ENCODE results near the gene HOXA3.

Gene HOXA3

DNA sequence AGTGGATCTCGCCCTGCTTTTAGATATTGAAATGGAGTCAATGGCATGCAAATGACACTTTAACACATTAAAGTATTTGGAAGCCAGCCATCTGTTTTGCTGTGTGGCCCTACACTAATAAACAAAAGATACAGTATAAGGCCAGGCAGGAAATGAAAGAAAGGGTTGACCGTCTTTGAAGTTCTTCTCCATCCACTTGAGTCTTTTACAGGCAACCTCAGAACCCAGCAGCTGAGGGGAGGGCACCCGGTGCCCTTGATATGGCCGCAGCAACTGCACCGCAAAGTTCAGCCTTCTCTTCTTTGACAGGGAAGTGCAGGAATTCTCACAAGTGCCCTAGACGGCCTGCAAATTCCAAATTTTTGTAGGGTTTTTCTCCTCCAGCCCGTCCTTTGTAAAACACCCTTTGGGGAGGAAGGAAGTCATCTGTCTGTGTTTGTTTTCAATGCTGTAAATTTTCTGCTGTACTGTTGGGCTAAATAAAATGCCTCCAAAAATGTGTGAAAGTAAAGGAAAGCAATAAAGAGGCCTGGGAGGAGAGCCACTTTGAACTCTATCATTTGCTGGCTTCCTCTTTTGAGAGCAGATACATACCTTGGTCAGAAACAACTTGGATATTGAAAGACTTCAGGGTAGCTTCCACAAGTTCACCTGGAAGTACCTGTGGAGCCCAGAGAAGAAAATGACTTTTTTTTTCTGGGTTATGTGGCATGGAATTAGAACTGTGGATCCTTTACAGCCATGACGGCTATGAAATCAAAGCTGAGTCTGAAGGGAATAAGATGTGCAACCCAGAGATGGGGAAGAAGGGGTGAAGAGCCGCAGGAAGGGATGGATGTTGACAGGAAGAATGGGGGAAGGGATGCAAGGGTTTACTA is 60.2 kb downstream of the HOXA3 start:
- no peak overlapping the region for H3K27ac ChIP-seq (ENCODE audit: insufficient read depth in 1 of 2, low read depth in 1 of 2, low read length in 2 of 2, poor library complexity in 1 of 2, severe bottlenecking in 2 of 2)
- H3K27me3 ChIP-seq (replicated peaks in 2 of 5; ENCODE audit: control insufficient read depth in 4 of 5, insufficient read depth in 5 of 5, low read length in 4 of 5) = peaks cover 39 to 98% (median 60%) of the 10 kb centered on the region in 5 experiments
- POLR2A ChIA-PET = interaction anchor here (0.6 kb wide), 1 partner anchor 18 kb away, joined by 5 read pairs; no protein-coding TSS in a partner anchor
- H3K9me3 ChIP-seq (ENCODE audit: control extremely low read depth in 1 of 5, control insufficient read depth in 4 of 5, insufficient read depth in 2 of 5, low read depth in 1 of 5, low read length in 4 of 5) = peaks cover 0 to 2% (median 0%) of the 10 kb centered on the region in 5 experiments
- no peak for DNase-seq
- H3K4me3 ChIP-seq (ENCODE audit: control insufficient read depth in 1 of 7, extremely low read depth in 1 of 7, insufficient read depth in 4 of 7, low read depth in 2 of 7, low read length in 6 of 7) = no peak overlapping the region
- no peaks in the 10 kb centered on the region for H3K36me3 ChIP-seq (ENCODE audit: control insufficient read depth in 4 of 4, insufficient read depth in 4 of 4, low read length in 3 of 4)
- peaks cover 0 to 43% (median 28%) of the 10 kb centered on the region in 4 experiments for H3K4me1 ChIP-seq (ENCODE audit: control extremely low read depth in 1 of 4, control insufficient read depth in 4 of 4, insufficient read depth in 4 of 4, low read length in 3 of 4)
- 14% methylated on average over 8 of the region's 9 CpGs for WGBS (ENCODE audit: insufficient coverage)
- CTCF ChIA-PET = interaction anchor here (0.6 to 1.8 kb wide), 2 partner anchors 11 to 414 kb away, joined by 3 to 5 read pairs; no protein-coding TSS in a partner anchor

DNA sequence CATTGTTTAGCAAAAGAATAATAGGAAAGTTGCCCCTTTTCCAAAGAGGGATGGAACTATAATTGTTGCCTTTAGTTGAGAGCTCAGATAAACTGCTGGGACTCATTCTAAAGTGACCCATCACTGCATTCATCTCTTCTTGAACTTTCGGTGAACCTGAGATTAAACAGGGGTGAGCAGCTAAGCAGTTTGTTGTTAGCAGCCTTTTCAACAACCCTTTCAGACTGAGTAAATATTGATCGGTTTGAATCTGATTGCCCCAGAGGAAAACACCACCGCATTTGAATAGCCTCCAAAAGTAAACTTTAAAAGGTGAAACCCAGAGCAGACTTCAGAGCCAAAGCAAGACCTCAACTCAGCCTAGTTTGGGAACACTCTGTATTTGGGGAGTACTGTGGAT is 61.3 kb downstream of the HOXA3 start:
- Histone ChIP-seq H3K9me3 (ENCODE audit: control extremely low read depth in 1 of 5, control insufficient read depth in 4 of 5, insufficient read depth in 2 of 5, low read depth in 1 of 5, low read length in 4 of 5) (peaks cover 0 to 2% (median 0%) of the 10 kb centered on the region in 5 experiments), H3K27me3 (replicated peaks in 2 of 5; ENCODE audit: control insufficient read depth in 4 of 5, insufficient read depth in 5 of 5, low read length in 4 of 5) (peaks cover 39 to 97% (median 58%) of the 10 kb centered on the region in 5 experiments), H3K4me3 (ENCODE audit: control insufficient read depth in 1 of 7, extremely low read depth in 1 of 7, insufficient read depth in 4 of 7, low read depth in 2 of 7, low read length in 6 of 7) (no peak overlapping the region), H3K27ac (ENCODE audit: insufficient read depth in 1 of 2, low read depth in 1 of 2, low read length in 2 of 2, poor library complexity in 1 of 2, severe bottlenecking in 2 of 2) (no peak overlapping the region), H3K36me3 (ENCODE audit: control insufficient read depth in 4 of 4, insufficient read depth in 4 of 4, low read length in 3 of 4) (no peaks in the 10 kb centered on the region), H3K4me1 (ENCODE audit: control extremely low read depth in 1 of 4, control insufficient read depth in 4 of 4, insufficient read depth in 4 of 4, low read length in 3 of 4) (peaks cover 0 to 33% (median 17%) of the 10 kb centered on the region in 4 experiments)
- 38% methylated on average over 2 of the region's 3 CpGs for WGBS (ENCODE audit: insufficient coverage)
- POLR2A ChIA-PET = no interaction called here
- DNase-seq = no peak
- CTCF ChIA-PET = interaction anchor here (1.4 kb wide), 1 partner anchor 9 kb away, joined by 3 read pairs; no protein-coding TSS in a partner anchor

GRCh38 chr7:27088002-27088922 is 64.1 kb downstream of the HOXA3 start:
- Histone ChIP-seq H3K27me3 (replicated peaks in 2 of 5; ENCODE audit: control insufficient read depth in 4 of 5, insufficient read depth in 5 of 5, low read length in 4 of 5) (peaks cover 27 to 78% (median 48%) of the 10 kb centered on the region in 5 experiments), H3K4me1 (ENCODE audit: control extremely low read depth in 1 of 4, control insufficient read depth in 4 of 4, insufficient read depth in 4 of 4, low read length in 3 of 4) (peaks cover 0 to 20% (median 9%) of the 10 kb centered on the region in 4 experiments), H3K27ac (ENCODE audit: insufficient read depth in 1 of 2, low read depth in 1 of 2, low read length in 2 of 2, poor library complexity in 1 of 2, severe bottlenecking in 2 of 2) (no peak overlapping the region), H3K4me3 (ENCODE audit: control insufficient read depth in 1 of 7, extremely low read depth in 1 of 7, insufficient read depth in 4 of 7, low read depth in 2 of 7, low read length in 6 of 7) (peak overlapping the region in 4 of 7 experiments; percentile 3 to 50 (median 34)), H3K9me3 (ENCODE audit: control extremely low read depth in 1 of 5, control insufficient read depth in 4 of 5, insufficient read depth in 2 of 5, low read depth in 1 of 5, low read length in 4 of 5) (peaks cover 0 to 2% (median 0%) of the 10 kb centered on the region in 5 experiments), H3K36me3 (ENCODE audit: control insufficient read depth in 4 of 4, insufficient read depth in 4 of 4, low read length in 3 of 4) (no peaks in the 10 kb centered on the region)
- DNase-seq = no peak
- POLR2A ChIA-PET = no interaction called here
- WGBS (ENCODE audit: insufficient coverage) = 4% methylated on average over 58 of the region's 68 CpGs
- CTCF ChIA-PET = no interaction called here

DNA sequence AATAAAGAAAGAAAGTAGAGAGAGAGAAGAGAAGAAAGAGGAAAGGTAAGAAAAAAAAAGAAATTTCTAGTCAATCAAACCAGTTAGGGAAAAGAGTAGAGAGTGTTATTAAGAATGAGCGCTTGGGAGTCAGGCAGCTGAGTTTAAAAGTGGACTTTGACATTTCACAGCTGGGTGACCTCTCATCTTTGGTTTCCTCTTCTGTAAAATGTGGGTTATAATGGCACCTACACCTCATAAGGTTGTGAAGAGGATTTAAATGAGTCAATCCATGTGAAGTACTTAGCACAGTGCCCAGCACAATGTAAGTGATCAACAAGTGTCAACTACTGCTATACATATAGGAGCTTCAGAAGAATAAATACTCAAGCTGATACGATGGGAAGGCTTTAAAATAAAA is 68.7 kb downstream of the HOXA3 start:
- no peak for DNase-seq
- no peak overlapping the region for H3K27ac ChIP-seq (ENCODE audit: insufficient read depth in 1 of 2, low read depth in 1 of 2, low read length in 2 of 2, poor library complexity in 1 of 2, severe bottlenecking in 2 of 2)

DNA sequence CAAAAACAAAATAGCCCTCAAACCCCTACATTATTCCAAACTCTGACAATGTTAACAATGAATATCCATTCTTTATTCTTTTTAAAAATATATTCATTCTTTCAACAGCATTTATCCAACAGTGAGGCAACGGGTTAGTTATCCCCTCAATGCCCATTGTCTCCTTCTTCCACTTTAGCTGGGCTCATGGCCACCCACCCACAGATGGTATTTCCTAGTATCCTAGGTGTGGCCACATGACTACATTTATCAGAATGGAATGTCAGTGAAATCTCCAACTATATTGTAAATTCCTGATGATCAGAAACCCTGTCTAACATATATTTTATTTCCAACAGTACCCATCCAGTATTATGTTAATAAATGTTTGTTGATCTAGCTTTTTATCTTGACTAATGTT is 70.2 kb downstream of the HOXA3 start:
- ChIA-PET CTCF (interaction anchor here (1.2 to 2.6 kb wide), 3 partner anchors 8 to 11 kb away, joined by 3 to 6 read pairs (median 5); no protein-coding TSS in a partner anchor), POLR2A (no interaction called here)
- Histone ChIP-seq H3K36me3 (ENCODE audit: control insufficient read depth in 4 of 4, insufficient read depth in 4 of 4, low read length in 3 of 4) (no peaks in the 10 kb centered on the region), H3K27me3 (replicated peaks in 2 of 5; ENCODE audit: control insufficient read depth in 4 of 5, insufficient read depth in 5 of 5, low read length in 4 of 5) (peaks cover 0 to 18% (median 7%) of the 10 kb centered on the region in 5 experiments), H3K4me3 (ENCODE audit: control insufficient read depth in 1 of 7, extremely low read depth in 1 of 7, insufficient read depth in 4 of 7, low read depth in 2 of 7, low read length in 6 of 7) (no peak overlapping the region), H3K4me1 (ENCODE audit: control extremely low read depth in 1 of 4, control insufficient read depth in 4 of 4, insufficient read depth in 4 of 4, low read length in 3 of 4) (no peaks in the 10 kb centered on the region), H3K9me3 (ENCODE audit: control extremely low read depth in 1 of 5, control insufficient read depth in 4 of 5, insufficient read depth in 2 of 5, low read depth in 1 of 5, low read length in 4 of 5) (no peaks in the 10 kb centered on the region), H3K27ac (ENCODE audit: insufficient read depth in 1 of 2, low read depth in 1 of 2, low read length in 2 of 2, poor library complexity in 1 of 2, severe bottlenecking in 2 of 2) (no peak overlapping the region)
- DNase-seq = no peak
- WGBS (ENCODE audit: insufficient coverage) = 100% methylated on average over 1 of the region's 1 CpG

More for the DNA sequence above, 68.7 kb downstream of the HOXA3 start:
- Histone ChIP-seq H3K4me3 (ENCODE audit: control insufficient read depth in 1 of 7, extremely low read depth in 1 of 7, insufficient read depth in 4 of 7, low read depth in 2 of 7, low read length in 6 of 7) (no peak overlapping the region), H3K4me1 (ENCODE audit: control extremely low read depth in 1 of 4, control insufficient read depth in 4 of 4, insufficient read depth in 4 of 4, low read length in 3 of 4) (peaks cover 0 to 9% (median 9%) of the 10 kb centered on the region in 4 experiments), H3K36me3 (ENCODE audit: control insufficient read depth in 4 of 4, insufficient read depth in 4 of 4, low read length in 3 of 4) (no peaks in the 10 kb centered on the region), H3K9me3 (ENCODE audit: control extremely low read depth in 1 of 5, control insufficient read depth in 4 of 5, insufficient read depth in 2 of 5, low read depth in 1 of 5, low read length in 4 of 5) (peaks cover 0 to 1% (median 0%) of the 10 kb centered on the region in 5 experiments), H3K27me3 (replicated peaks in 2 of 5; ENCODE audit: control insufficient read depth in 4 of 5, insufficient read depth in 5 of 5, low read length in 4 of 5) (peaks cover 4 to 32% (median 10%) of the 10 kb centered on the region in 5 experiments)
- 100% methylated on average over 1 of the region's 2 CpGs for WGBS (ENCODE audit: insufficient coverage)
- POLR2A ChIA-PET = interaction anchor here (0.6 kb wide), 1 partner anchor 294 kb away, joined by 5 read pairs; no protein-coding TSS in a partner anchor
- CTCF ChIA-PET = interaction anchor here (0.6 to 2.6 kb wide), 2 partner anchors 10 to 154 kb away, joined by 3 to 6 read pairs; no protein-coding TSS in a partner anchor

DNA sequence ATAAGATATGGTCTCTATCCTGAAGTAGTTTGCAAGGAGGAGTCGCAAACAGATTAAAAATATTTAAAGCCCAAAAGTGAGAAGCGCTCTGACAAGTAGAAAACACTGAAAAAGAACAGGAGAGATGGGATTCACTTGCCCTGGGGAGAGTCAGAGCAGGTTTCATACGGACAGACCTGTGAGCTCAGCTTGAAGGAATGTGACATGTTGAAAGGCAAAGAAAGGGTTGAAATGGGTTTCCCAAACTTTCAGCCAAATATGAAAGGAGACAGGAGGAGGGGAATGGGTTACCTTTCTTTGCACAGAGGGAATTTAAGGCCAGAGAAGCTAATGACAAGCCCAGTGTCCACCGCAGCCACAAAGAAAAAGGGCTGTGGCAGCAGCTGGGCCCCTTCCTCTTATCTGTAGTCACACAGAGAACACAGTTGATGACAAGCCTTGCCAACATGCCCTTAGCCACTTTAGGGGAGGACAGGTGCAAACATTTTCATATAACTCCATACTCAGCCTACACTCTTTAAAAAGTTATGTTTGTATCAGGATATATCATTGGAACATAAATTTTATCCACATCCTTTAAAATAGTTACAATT is 71.4 kb downstream of the HOXA3 start:
- Histone ChIP-seq H3K4me3 (ENCODE audit: control insufficient read depth in 1 of 7, extremely low read depth in 1 of 7, insufficient read depth in 4 of 7, low read depth in 2 of 7, low read length in 6 of 7) (no peak overlapping the region), H3K27me3 (replicated peaks in 2 of 5; ENCODE audit: control insufficient read depth in 4 of 5, insufficient read depth in 5 of 5, low read length in 4 of 5) (peaks cover 0 to 8% (median under 1%) of the 10 kb centered on the region in 5 experiments), H3K36me3 (ENCODE audit: control insufficient read depth in 4 of 4, insufficient read depth in 4 of 4, low read length in 3 of 4) (no peaks in the 10 kb centered on the region), H3K4me1 (ENCODE audit: control extremely low read depth in 1 of 4, control insufficient read depth in 4 of 4, insufficient read depth in 4 of 4, low read length in 3 of 4) (no peaks in the 10 kb centered on the region), H3K9me3 (ENCODE audit: control extremely low read depth in 1 of 5, control insufficient read depth in 4 of 5, insufficient read depth in 2 of 5, low read depth in 1 of 5, low read length in 4 of 5) (no peaks in the 10 kb centered on the region), H3K27ac (ENCODE audit: insufficient read depth in 1 of 2, low read depth in 1 of 2, low read length in 2 of 2, poor library complexity in 1 of 2, severe bottlenecking in 2 of 2) (no peak overlapping the region)
- ChIA-PET CTCF (interaction anchor here (2.1 kb wide), 1 partner anchor 13 kb away, joined by 5 read pairs; no protein-coding TSS in a partner anchor), POLR2A (no interaction called here)
- WGBS (ENCODE audit: insufficient coverage) = 100% methylated on average over 3 of the region's 4 CpGs
- peak in 1 of 3 donors; percentile 55 for DNase-seq

All from common myeloid progenitor, CD34-positive (primary cell).